A549 (cell line): Measurements from ENCODE around the gene RPL32. TPM values are rescaled to one million over a fixed set of nuclear protein-coding genes. Genes with fewer than 3 reads are reported as not detected.

Experiments
- ATAC-seq, 2 experiments: fragments of 200-7000 bp in 1 of 2; fragments of >200 bp in 1 of 2; cut with Nextera tagmentation in 1 of 2; cut with Tn5 transposase in 1 of 2; 3 replicates each; pipeline versions ENCODE4 v1.8.0 to v1.9.1; 2018 to 2020; ENCODE audit warnings: mild to moderate bottlenecking in 1 of 2, moderate library complexity in 1 of 2
- CTCF ChIA-PET: fragments of 300-600 bp; sonication (Branson Sonifier 250); formaldehyde crosslinking; extraction: SDS; loops from one replicate; lab custom pipeline; 2021; ENCODE audit warnings: antibody characterized with exemption, inconsistent platforms; lab: Yijun Ruan, JAX
- POLR2A ChIA-PET: fragments of 350-600 bp; formaldehyde crosslinking; extraction: SDS; loops from one replicate; lab custom pipeline; 2021; ENCODE audit warnings: antibody characterized with exemption, inconsistent platforms; lab: Yijun Ruan, JAX
- DNase-seq, 2 experiments: peaks; one replicate each; pipeline versions ENCODE4 v3.0.0 to v3.0.0-alpha.2; 2011 to 2016; ENCODE audit warnings: low read depth in 1 of 2, low spot score in 1 of 2
- FAIRE-seq: peaks from 2 replicates; lab custom pipeline; 2011; peaks lifted over from hg19 to GRCh38; lab: Jason Lieb, UNC
- H3K27ac ChIP-seq, 2 experiments: fragments of >200 bp; sonication (Bioruptor Twin); formaldehyde crosslinking; 3 replicates each; pipeline ENCODE4 v1.5.1; 2016 to 2017
- H3K4me1 ChIP-seq: fragments of >200 bp; sonication (Bioruptor Twin); formaldehyde crosslinking; 3 replicates; pipeline ENCODE4 v1.6.1; 2016
- H3K4me2 ChIP-seq: fragments of >200 bp; sonication (Bioruptor Twin); formaldehyde crosslinking; 3 replicates; pipeline ENCODE4 v1.6.1; 2016
- H3K4me3 ChIP-seq: fragments of >200 bp; sonication (Bioruptor Twin); formaldehyde crosslinking; 3 replicates; pipeline ENCODE4 v1.5.1; 2016
- H3K9me3 ChIP-seq: fragments of >200 bp; sonication (Bioruptor Twin); formaldehyde crosslinking; 3 replicates; pipeline ENCODE4 v1.6.1; 2016
- ATOH8 ChIP-seq: fragments of 250-450 bp; sonication (Bioruptor Pico); IDR thresholded peaks from 2 replicates; pipeline ENCODE4 v1.5.0; 2020; ENCODE audit warnings: low read depth, mild to moderate bottlenecking, moderate library complexity
- CBX8 ChIP-seq: fragments of 200-600 bp; sonication (generic); IDR thresholded peaks from 2 replicates; pipeline ENCODE4 v1.6.1; 2016
- CHD2 ChIP-seq: fragments of 150-350 bp; IDR thresholded peaks from 2 replicates; pipeline ENCODE4 v1.6.1; 2014; ENCODE audit warnings: low read length; ENCODE audit not compliant: partially characterized antibody
- EHF ChIP-seq: fragments of 250-450 bp; sonication (Bioruptor Pico); IDR thresholded peaks from 2 replicates; pipeline ENCODE4 v1.5.0; 2020; ENCODE audit warnings: mild to moderate bottlenecking
- EHMT2 ChIP-seq: fragments of 200-600 bp; sonication (generic); IDR thresholded peaks from 2 replicates; pipeline ENCODE4 v1.6.1; 2016; ENCODE audit warnings: antibody characterized with exemption, low read depth, mild to moderate bottlenecking, moderate library complexity
- ELK1 ChIP-seq: fragments of 150-350 bp; IDR thresholded peaks from 2 replicates; pipeline ENCODE4 v1.6.1; 2014; ENCODE audit warnings: low read depth, mild to moderate bottlenecking, low read length
- FOXS1 ChIP-seq: fragments of 250-450 bp; sonication (Bioruptor Pico); IDR thresholded peaks from 2 replicates; pipeline ENCODE4 v1.5.0; 2020; ENCODE audit warnings: mild to moderate bottlenecking, moderate library complexity
- HOXA7 ChIP-seq: fragments of 250-450 bp; sonication (Bioruptor Pico); IDR thresholded peaks from 2 replicates; pipeline ENCODE4 v1.5.0; 2020; ENCODE audit warnings: mild to moderate bottlenecking, moderate library complexity
- KDM1A ChIP-seq: fragments of 200-600 bp; sonication (generic); IDR thresholded peaks from 2 replicates; pipeline ENCODE4 v1.6.1; 2016; ENCODE audit warnings: low read depth, mild to moderate bottlenecking
- MYC ChIP-seq: IDR thresholded peaks from 2 replicates; pipeline ENCODE4 v1.6.1; 2012; ENCODE audit warnings: mild to moderate bottlenecking, inconsistent platforms, low read length, improper control_type of control experiment, borderline replicate concordance
- NPAS2 ChIP-seq: fragments of 250-450 bp; sonication (Bioruptor Pico); IDR thresholded peaks from 2 replicates; pipeline ENCODE4 v1.8.0; 2022; ENCODE audit warnings: mild to moderate bottlenecking, moderate library complexity, borderline replicate concordance
- NR3C1 ChIP-seq: fragments of >200 bp; sonication (Bioruptor Twin); formaldehyde crosslinking; IDR thresholded peaks from 3 replicates; pipeline ENCODE4 v1.6.1; 2017
- PHF8 ChIP-seq: fragments of 200-600 bp; sonication (generic); IDR thresholded peaks from 2 replicates; pipeline ENCODE4 v1.6.1; 2016; ENCODE audit warnings: low read depth, mild to moderate bottlenecking, antibody characterized with exemption, moderate library complexity, borderline replicate concordance
- POLR2AphosphoS2 ChIP-seq: conservative IDR thresholded peaks from 2 replicates; pipeline ENCODE4 v1.6.1; 2012; ENCODE audit warnings: low read length, improper control_type of control experiment, inconsistent platforms
- RAD21 ChIP-seq, 2 experiments: fragments of >200 bp in 1 of 2; sonication (Bioruptor Twin) in 1 of 2; formaldehyde crosslinking in 1 of 2; IDR thresholded peaks in 1 of 2; conservative IDR thresholded peaks in 1 of 2; 2 replicates in 1 of 2; 3 replicates in 1 of 2; pipeline ENCODE4 v1.6.1; 2012 to 2018; ENCODE audit warnings: inconsistent platforms in 1 of 2
- RARB ChIP-seq: fragments of 250-450 bp; sonication (Bioruptor Pico); IDR thresholded peaks from 2 replicates; pipeline ENCODE4 v1.8.0; 2021; ENCODE audit warnings: mild to moderate bottlenecking, moderate library complexity
- RCOR1 ChIP-seq: fragments of 150-350 bp; IDR thresholded peaks from 2 replicates; pipeline ENCODE4 v1.6.1; 2014; ENCODE audit warnings: antibody characterized with exemption, low read length, low read depth
- REST ChIP-seq: fragments of 200-600 bp; sonication (generic); IDR thresholded peaks from 2 replicates; pipeline ENCODE4 v1.6.1; 2016; ENCODE audit warnings: antibody characterized with exemption, mild to moderate bottlenecking, moderate library complexity
- SMC3 ChIP-seq: fragments of >200 bp; sonication (Bioruptor Twin); formaldehyde crosslinking; IDR thresholded peaks from 3 replicates; pipeline ENCODE4 v1.6.1; 2018; ENCODE audit warnings: inconsistent platforms
- SREBF2 ChIP-seq: fragments of 450-650 bp; IDR thresholded peaks from 2 replicates; pipeline ENCODE4 v1.6.1; 2014; ENCODE audit warnings: mild to moderate bottlenecking, moderate library complexity
- ZSCAN20 ChIP-seq: fragments of 250-450 bp; sonication (Bioruptor Pico); IDR thresholded peaks from 2 replicates; pipeline ENCODE4 v1.8.0; 2022; ENCODE audit warnings: mild to moderate bottlenecking, moderate library complexity
- WGBS: methylation state at CpG from one replicate; pipeline ENCODE4 v1.1.6; 2017; ENCODE audit errors: missing lambda C conversion rate; 5-methylcytosine and 5-hydroxymethylcytosine counted together
- polyA plus RNA-seq, 4 experiments: library from polyadenylated mRNA; depleted of rRNA in 3 of 4; stranded (reverse); fragments of >200 nt; fragmentation: RNase III in 1 of 4; extraction: RNeasy Plus Mini Kit Qiagen cat#74134 plus additional on column Dnase treatment in 1 of 4; gene quantifications; 2 replicates in 3 of 4; 3 replicates in 1 of 4; pipeline ENCODE4 v1.2.3, GENCODE V29; 2011 to 2017

Gene RPL32
- polyA plus RNA-seq, 2 of the 4 experiments (the other 2 are of a cell fraction): 2,144 to 2,852 TPM

GRCh38 chr3:12852201-12852600, 10.8 kb upstream of the RPL32 start:
- no peaks in the 10 kb centered on the region for H3K4me1 ChIP-seq
- H3K4me2 ChIP-seq: no peak overlapping the region
- H3K4me3 ChIP-seq: no peak overlapping the region
- ATAC-seq: no peak
- no peak for FAIRE-seq
- 47% methylated on average over 3 of the region's 3 CpGs for WGBS
- H3K27ac ChIP-seq: no peak overlapping the region
- DNase-seq: no peak
- CTCF ChIA-PET: interaction anchor here (0.7 to 2.4 kb wide), 4 partner anchors 10 to 404 kb away, joined by 4 to 20 read pairs (median 4); partner anchors contain the start of gene RPL32
- TF ChIP-seq SREBF2 (no peak), ATOH8 (CRISPR knock-in tag) (no peak), HOXA7 (no peak), RARB (CRISPR knock-in tag) (no peak), CHD2 (no peak)
- TF ChIP-seq, all 56 proteins: peak for 0
- H3K9me3 ChIP-seq: no peaks in the 10 kb centered on the region
- POLR2A ChIA-PET: interaction anchor here (1.0 kb wide), 1 partner anchor 10 kb away, joined by 3 read pairs; no protein-coding TSS in a partner anchor

GRCh38 chr3:12845811-12846210, 4.4 kb upstream of the RPL32 start:
- CTCF ChIA-PET: interaction anchor here (0.7 to 1.7 kb wide), 2 partner anchors 22 to 160 kb away, joined by 3 to 5 read pairs; no protein-coding TSS in a partner anchor
- POLR2A ChIA-PET: no interaction called here
- DNase-seq: no peak
- TF ChIP-seq SMC3: no peak
- no peak for TF ChIP-seq EHF (CRISPR knock-in tag)
- TF ChIP-seq FOXS1 (CRISPR knock-in tag): no peak
- no peak for TF ChIP-seq NR3C1
- no peak for TF ChIP-seq KDM1A
- TF ChIP-seq NPAS2: no peak
- no peak for TF ChIP-seq ZSCAN20 (CRISPR knock-in tag)
- TF ChIP-seq HOXA7: no peak
- TF ChIP-seq EHMT2: no peak
- TF ChIP-seq PHF8: no peak
- no peak for TF ChIP-seq REST
- TF ChIP-seq ELK1: no peak
- TF ChIP-seq POLR2AphosphoS2: no peak
- no peak for TF ChIP-seq MYC
- no peak for TF ChIP-seq CHD2
- TF ChIP-seq CBX8: no peak
- no peak for TF ChIP-seq RAD21 (conservative IDR thresholded peaks at IDR 0.05 in 1 of 2, IDR thresholded peaks at IDR 0.05 in 1 of 2)
- TF ChIP-seq RCOR1: no peak
- H3K4me1 ChIP-seq: no peaks in the 10 kb centered on the region
- no peak for FAIRE-seq
- H3K4me3 ChIP-seq: no peak overlapping the region
- no peak overlapping the region for H3K27ac ChIP-seq
- WGBS: 26% methylated on average over 1 of the region's 1 CpG
- H3K4me2 ChIP-seq: no peak overlapping the region
- ATAC-seq: no peak
- H3K9me3 ChIP-seq: no peaks in the 10 kb centered on the region
